ENCODE data around the gene RNF121. TPM values are rescaled to one million over a fixed set of nuclear protein-coding genes. Genes with fewer than 3 reads are reported as not detected.

The RNF121 gene
- total and polyA plus RNA-seq, 2 of the 8 experiments (the other 6 are each of a cell fraction or from before 2014, with no cell fraction given), result 39.7 to 51.6 TPM

DNA sequence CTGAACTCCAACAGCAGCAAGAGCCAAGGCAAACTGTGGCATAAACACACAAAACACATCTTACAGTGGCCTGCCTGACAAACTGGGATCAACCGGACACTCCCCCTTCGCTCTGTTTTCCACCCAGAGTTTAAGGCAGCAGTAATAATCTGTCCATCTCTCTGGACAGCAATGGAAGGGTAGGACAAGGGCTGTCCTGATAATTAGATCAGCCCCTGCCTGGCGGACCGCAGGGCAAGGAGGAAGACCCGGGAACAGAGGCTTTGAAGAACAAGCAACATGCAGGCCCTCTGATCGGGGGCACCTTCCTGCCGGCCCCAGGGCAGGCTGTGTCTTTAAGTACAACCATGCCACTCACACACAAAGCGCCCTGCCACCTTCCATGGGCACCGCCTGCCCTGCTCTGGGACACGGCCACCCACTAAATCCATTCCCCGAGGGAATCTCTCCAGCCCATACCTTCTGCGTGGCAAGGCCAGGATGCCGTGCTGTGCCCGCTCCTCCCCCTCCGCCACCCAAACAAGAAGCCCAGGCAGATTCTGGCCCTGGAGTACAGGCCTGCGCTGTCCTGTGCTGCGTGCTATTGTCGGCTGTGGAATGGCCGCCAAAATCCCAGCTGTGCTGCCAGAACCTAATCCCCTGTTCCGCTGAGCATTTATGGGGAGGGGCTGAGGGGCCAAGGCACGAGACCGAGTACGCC lies 112.7 kb downstream of the RNF121 start:
- DNase-seq (ENCODE audit: low read depth in 1 of 2, low spot score in 2 of 2) (peak in 1 of 2 experiments; percentile 61), FAIRE-seq (no peak)
- H3K79me2 ChIP-seq (ENCODE audit: control insufficient read depth in 1 of 2, insufficient read depth in 2 of 2, low read length in 2 of 2), result peaks cover 10 to 72% of the 10 kb centered on the region in 2 experiments; a peak in 3 of 4 replicates
- ChIA-PET POLR2A (ENCODE audit: partially characterized antibody) (interaction anchor here (1.2 to 4.8 kb wide), 10 partner anchors 7 to 59 kb away, joined by 3 to 33 read pairs (median 4); partner anchors contain the start of gene LRRC51), CTCF (ENCODE audit: partially characterized antibody) (interaction anchor here (1.3 to 4.6 kb wide), 4 partner anchors 9 to 25 kb away, joined by 3 to 57 read pairs (median 4); no protein-coding TSS in a partner anchor)
- peak overlapping the region; percentile 12 for H3K14ac ChIP-seq (ENCODE audit: insufficient read length)
- H3K4me2 ChIP-seq (ENCODE audit: insufficient read depth in 1 of 2, low read depth in 2 of 2, low read length in 2 of 2), result peak overlapping the region; percentile 73 to 92
- peak overlapping the region in 3 of 4 experiments; percentile 61 to 74 (median 70); a peak in 6 of 7 replicates for H3K9ac ChIP-seq (replicated peaks in 1 of 4; ENCODE audit: extremely low read depth in 1 of 4, low read depth in 3 of 4, low read length in 3 of 4)
- peak overlapping the region; percentile 95 for H2BK5ac ChIP-seq (ENCODE audit: low read depth, low read length)
- H2BK12ac ChIP-seq (ENCODE audit: low read depth, low read length), result peak overlapping the region; percentile 94
- H2BK120ac ChIP-seq (replicated peaks; ENCODE audit: low read depth, low read length), result no peak overlapping the region
- H3K27ac ChIP-seq (ENCODE audit: low read depth, low read length), result peak overlapping the region; percentile 92
- H2AK5ac ChIP-seq (ENCODE audit: low read depth, low read length), result peak overlapping the region; percentile 28; the same call in 1 of the 2 replicates
- H3K4me3 ChIP-seq (ENCODE audit: extremely low read depth in 1 of 4, insufficient read depth in 2 of 4, low read depth in 3 of 4, low read length in 4 of 4), result peak overlapping the region; percentile 34 to 55 (median 42); a peak in 7 of 8 replicates
- no peak overlapping the region for H2AFZ ChIP-seq (ENCODE audit: low read length)
- no peaks in the 10 kb centered on the region for H3K9me3 ChIP-seq (ENCODE audit: insufficient read depth in 2 of 2, low read depth in 1 of 2, low read length in 1 of 2)
- H3K4me1 ChIP-seq (replicated peaks in 1 of 4; ENCODE audit: control insufficient read depth in 3 of 4, insufficient read depth in 4 of 4, low read length in 3 of 4), result peaks cover 29 to 36% (median 33%) of the 10 kb centered on the region in 4 experiments
- H3K23me2 ChIP-seq (ENCODE audit: low read depth, low read length), result peaks cover 7% of the 10 kb centered on the region
- H4K8ac ChIP-seq (ENCODE audit: extremely low read depth, insufficient read depth, low read length), result no peak overlapping the region; the same call in 1 of the 2 replicates
- peaks cover 18% of the 10 kb centered on the region for H3K79me1 ChIP-seq (ENCODE audit: low read depth, low read length)
- no peaks in the 10 kb centered on the region for H4K20me1 ChIP-seq (replicated peaks in 1 of 2; ENCODE audit: control insufficient read depth in 1 of 2, insufficient read depth in 2 of 2, low read length in 2 of 2)
- 29% methylated on average over 18 of the region's 23 CpGs; no CpG with 5 or more reads in 1 of the 2 experiments for WGBS, 2 experiments (ENCODE audit: extremely low coverage in 1 of 2, insufficient coverage in 1 of 2, insufficient read length in 1 of 2, insufficient replicate concordance in 2 of 2, low coverage in 1 of 2, low lambda C conversion rate in 2 of 2, missing lambda C conversion rate in 1 of 2)
- H2BK20ac ChIP-seq (ENCODE audit: low read length), result peak overlapping the region; percentile 80
- H3K18ac ChIP-seq (ENCODE audit: extremely low read depth, low read length), result peak overlapping the region; percentile 96
- no peaks in the 10 kb centered on the region for H3K27me3 ChIP-seq (replicated peaks in 1 of 4; ENCODE audit: control insufficient read depth in 3 of 4, extremely low read depth in 1 of 4, insufficient read depth in 3 of 4, low read length in 3 of 4)
- H3K4ac ChIP-seq (replicated peaks; ENCODE audit: insufficient read length, low read depth, low read length), result no peak overlapping the region
- peak overlapping the region; percentile 85 for H4K5ac ChIP-seq (ENCODE audit: insufficient read length, low read depth, low read length)
- H4K91ac ChIP-seq (replicated peaks; ENCODE audit: insufficient read length, low read length), result peak overlapping the region; percentile 83
- peak overlapping the region; percentile 46 for H2BK15ac ChIP-seq (ENCODE audit: low read length)
- H3K36me3 ChIP-seq (ENCODE audit: control insufficient read depth in 2 of 4, insufficient read depth in 4 of 4, low read length in 3 of 4), result no peaks in the 10 kb centered on the region
- no peak overlapping the region for H3K23ac ChIP-seq (ENCODE audit: insufficient read length)
- peak overlapping the region; percentile 27 for H3K56ac ChIP-seq (replicated peaks; ENCODE audit: insufficient read length, low read depth, low read length)
- TF ChIP-seq RBBP5 (IDR thresholded peaks at IDR 0.05; ENCODE audit: borderline replicate concordance, low read depth, low read length) (no peak), KDM5A (IDR thresholded peaks at IDR 0.05; ENCODE audit: low read length) (no peak), KDM4A (IDR thresholded peaks at IDR 0.05; ENCODE audit: low read depth, low read length, severe bottlenecking) (no peak), CTBP2 (IDR thresholded peaks at IDR 0.05; ENCODE audit: borderline replicate concordance, insufficient read depth, insufficient read length, low read length) (no peak), TEAD4 (IDR thresholded peaks at IDR 0.05; ENCODE audit: low read depth, low read length) (no peak), TAF7 (optimal IDR thresholded peaks at IDR 0.05; ENCODE audit: borderline replicate concordance, low read depth, low read length) (no peak), BCL11A (IDR thresholded peaks at IDR 0.05; ENCODE audit: low read depth in 2 of 2, low read length in 2 of 2) (no peak)
- TF ChIP-seq, protein P1, sequence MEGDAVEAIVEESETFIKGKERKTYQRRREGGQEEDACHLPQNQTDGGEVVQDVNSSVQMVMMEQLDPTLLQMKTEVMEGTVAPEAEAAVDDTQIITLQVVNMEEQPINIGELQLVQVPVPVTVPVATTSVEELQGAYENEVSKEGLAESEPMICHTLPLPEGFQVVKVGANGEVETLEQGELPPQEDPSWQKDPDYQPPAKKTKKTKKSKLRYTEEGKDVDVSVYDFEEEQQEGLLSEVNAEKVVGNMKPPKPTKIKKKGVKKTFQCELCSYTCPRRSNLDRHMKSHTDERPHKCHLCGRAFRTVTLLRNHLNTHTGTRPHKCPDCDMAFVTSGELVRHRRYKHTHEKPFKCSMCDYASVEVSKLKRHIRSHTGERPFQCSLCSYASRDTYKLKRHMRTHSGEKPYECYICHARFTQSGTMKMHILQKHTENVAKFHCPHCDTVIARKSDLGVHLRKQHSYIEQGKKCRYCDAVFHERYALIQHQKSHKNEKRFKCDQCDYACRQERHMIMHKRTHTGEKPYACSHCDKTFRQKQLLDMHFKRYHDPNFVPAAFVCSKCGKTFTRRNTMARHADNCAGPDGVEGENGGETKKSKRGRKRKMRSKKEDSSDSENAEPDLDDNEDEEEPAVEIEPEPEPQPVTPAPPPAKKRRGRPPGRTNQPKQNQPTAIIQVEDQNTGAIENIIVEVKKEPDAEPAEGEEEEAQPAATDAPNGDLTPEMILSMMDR (IDR thresholded peaks at IDR 0.05; ENCODE audit: control extremely low read depth in 1 of 3, insufficient read depth in 1 of 3, low read depth in 1 of 3, low read length in 3 of 3), result no peak

All from H1 (cell line).